ENCODE data around the gene CFAP46. TPM values are rescaled to one million over a fixed set of nuclear protein-coding genes. Genes with fewer than 3 reads are reported as not detected.

The CFAP46 gene
- polyA plus RNA-seq, 1 donor from 2014 or later: 2.6 TPM

- H3K4me2 ChIP-seq (ENCODE audit: low read length): no peak overlapping the region
- H4K20me1 ChIP-seq (ENCODE audit: insufficient read depth): no peaks in the 10 kb centered on the region
- H3K4me3 ChIP-seq (ENCODE audit: low read length): no peak overlapping the region
- H3K79me2 ChIP-seq (replicated peaks; ENCODE audit: insufficient read depth, low read length): no peaks in the 10 kb centered on the region
- no peaks in the 10 kb centered on the region for H3K27me3 ChIP-seq (ENCODE audit: insufficient read depth, low read depth, low read length)
- no peaks in the 10 kb centered on the region for H3K36me3 ChIP-seq (ENCODE audit: insufficient read depth, low read length)
- TF ChIP-seq REST (IDR thresholded peaks at IDR 0.05; ENCODE audit: borderline replicate concordance) (no peak), POLR2AphosphoS5 (IDR thresholded peaks at IDR 0.05) (no peak), TAF1 (IDR thresholded peaks at IDR 0.05; ENCODE audit: low read depth) (no peak), EP300 (conservative IDR thresholded peaks at IDR 0.05; ENCODE audit: poor library complexity, severe bottlenecking) (no peak), CTCF (IDR thresholded peaks at IDR 0.05; ENCODE audit: poor library complexity, severe bottlenecking) (no peak), MXI1 (conservative IDR thresholded peaks at IDR 0.05; ENCODE audit: poor library complexity, severe bottlenecking) (no peak), RAD21 (conservative IDR thresholded peaks at IDR 0.05) (no peak), SMC3 (conservative IDR thresholded peaks at IDR 0.05; ENCODE audit: poor library complexity) (no peak), EZH2 (IDR thresholded peaks at IDR 0.05; ENCODE audit: borderline replicate concordance, insufficient read depth, low read length, poor library complexity, severe bottlenecking) (no peak)
- H3K27ac ChIP-seq (ENCODE audit: low read length): no peak overlapping the region
- no peak overlapping the region for H2AFZ ChIP-seq (ENCODE audit: low read depth, low read length)
- no peaks in the 10 kb centered on the region for H3F3A ChIP-seq (ENCODE audit: insufficient read depth, low read length, poor library complexity, severe bottlenecking)
- H3K9me2 ChIP-seq (ENCODE audit: insufficient read depth, low read length): no peaks in the 10 kb centered on the region
- no peak overlapping the region for H3K9ac ChIP-seq (ENCODE audit: low read length)
- H3K9me3 ChIP-seq (ENCODE audit: low read length): peaks cover 6% of the 10 kb centered on the region
These were observed 41.0 kb downstream of the CFAP46 start for GRCh38 chr10:132901351-132901750.

GRCh38 chr10:132900211-132900756 lies 42.1 kb downstream of the CFAP46 start:
- H3K9me2 ChIP-seq (ENCODE audit: insufficient read depth, low read length): no peaks in the 10 kb centered on the region
- no peak overlapping the region for H3K4me2 ChIP-seq (ENCODE audit: low read length)
- H3K79me2 ChIP-seq (replicated peaks; ENCODE audit: insufficient read depth, low read length): no peaks in the 10 kb centered on the region
- H3K4me3 ChIP-seq (ENCODE audit: low read length): no peak overlapping the region
- no peak overlapping the region for H2AFZ ChIP-seq (ENCODE audit: low read depth, low read length)
- no peaks in the 10 kb centered on the region for H4K20me1 ChIP-seq (ENCODE audit: insufficient read depth)
- TF ChIP-seq REST (IDR thresholded peaks at IDR 0.05; ENCODE audit: borderline replicate concordance) (no peak), POLR2AphosphoS5 (IDR thresholded peaks at IDR 0.05) (no peak), EZH2 (IDR thresholded peaks at IDR 0.05; ENCODE audit: borderline replicate concordance, insufficient read depth, low read length, poor library complexity, severe bottlenecking) (no peak), EP300 (conservative IDR thresholded peaks at IDR 0.05; ENCODE audit: poor library complexity, severe bottlenecking) (no peak), MXI1 (conservative IDR thresholded peaks at IDR 0.05; ENCODE audit: poor library complexity, severe bottlenecking) (no peak), RAD21 (conservative IDR thresholded peaks at IDR 0.05) (no peak), SMC3 (conservative IDR thresholded peaks at IDR 0.05; ENCODE audit: poor library complexity) (no peak), TAF1 (IDR thresholded peaks at IDR 0.05; ENCODE audit: low read depth) (no peak), CTCF (IDR thresholded peaks at IDR 0.05; ENCODE audit: poor library complexity, severe bottlenecking) (no peak)
- H3F3A ChIP-seq (ENCODE audit: insufficient read depth, low read length, poor library complexity, severe bottlenecking): no peaks in the 10 kb centered on the region
- H3K27ac ChIP-seq (ENCODE audit: low read length): no peak overlapping the region
- H3K36me3 ChIP-seq (ENCODE audit: insufficient read depth, low read length): no peaks in the 10 kb centered on the region
- H3K9ac ChIP-seq (ENCODE audit: low read length): no peak overlapping the region
- H3K27me3 ChIP-seq (ENCODE audit: insufficient read depth, low read depth, low read length): no peaks in the 10 kb centered on the region
- peaks cover 6% of the 10 kb centered on the region for H3K9me3 ChIP-seq (ENCODE audit: low read length)

All from neural cell (in vitro differentiated cells).